Measurements from ENCODE around the gene MYO5B. TPM values are rescaled to one million over a fixed set of nuclear protein-coding genes. Genes with fewer than 3 reads are reported as not detected.

The MYO5B gene
- total RNA-seq, 1 donor from 2014 or later: 6.7 TPM

DNA sequence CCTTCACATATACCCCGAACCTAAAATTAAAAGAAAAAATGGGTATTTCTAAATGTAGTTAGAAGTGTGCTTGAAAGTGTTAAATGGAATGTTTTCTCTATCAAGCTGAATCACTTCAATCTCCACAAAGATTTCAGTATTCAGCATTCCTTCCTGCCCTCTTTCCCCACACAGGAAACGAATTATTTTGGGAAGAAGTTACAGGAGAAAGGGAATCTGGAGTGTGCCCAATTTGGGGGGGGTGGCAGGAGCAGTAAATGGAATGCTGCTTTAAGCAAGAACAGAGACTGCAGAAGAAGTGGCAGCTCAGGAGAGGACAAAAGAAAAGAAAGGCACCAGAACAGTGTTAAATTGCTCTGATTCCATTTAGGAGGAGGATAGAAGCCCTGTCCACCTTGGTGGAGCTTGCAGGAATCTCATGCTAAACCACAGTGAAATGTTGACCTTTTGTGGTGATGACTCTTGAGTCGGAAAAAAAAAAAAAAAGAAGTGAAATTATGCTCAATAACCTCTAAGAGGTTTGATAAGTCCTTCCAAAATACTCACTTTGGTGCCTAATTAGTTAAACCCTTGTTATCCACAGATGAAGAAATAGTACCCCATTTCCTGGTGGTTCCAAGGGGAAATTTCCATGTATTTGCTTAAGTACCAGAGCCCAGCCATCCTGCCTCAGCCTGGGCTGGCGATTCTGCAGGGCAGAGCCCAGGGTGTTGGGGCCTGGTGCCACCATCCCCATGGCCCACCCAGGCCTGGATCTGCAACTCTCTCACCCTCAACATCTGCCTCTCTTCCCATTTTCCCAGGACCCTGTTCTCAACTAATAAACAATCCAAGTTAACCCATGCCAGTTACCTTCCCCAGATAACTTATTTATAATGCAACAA lies 56.5 kb downstream of the MYO5B start:
- H3F3A ChIP-seq (ENCODE audit: low read depth): no peaks in the 10 kb centered on the region
- no peak overlapping the region for H3K27ac Mint-ChIP-seq
- no peak overlapping the region for H3K9ac ChIP-seq
- no peaks in the 10 kb centered on the region for H3K27me3 ChIP-seq
- H3K4me1 ChIP-seq: no peaks in the 10 kb centered on the region
- H2AFZ ChIP-seq (replicated peaks): no peak overlapping the region
- TF ChIP-seq, protein P1, sequence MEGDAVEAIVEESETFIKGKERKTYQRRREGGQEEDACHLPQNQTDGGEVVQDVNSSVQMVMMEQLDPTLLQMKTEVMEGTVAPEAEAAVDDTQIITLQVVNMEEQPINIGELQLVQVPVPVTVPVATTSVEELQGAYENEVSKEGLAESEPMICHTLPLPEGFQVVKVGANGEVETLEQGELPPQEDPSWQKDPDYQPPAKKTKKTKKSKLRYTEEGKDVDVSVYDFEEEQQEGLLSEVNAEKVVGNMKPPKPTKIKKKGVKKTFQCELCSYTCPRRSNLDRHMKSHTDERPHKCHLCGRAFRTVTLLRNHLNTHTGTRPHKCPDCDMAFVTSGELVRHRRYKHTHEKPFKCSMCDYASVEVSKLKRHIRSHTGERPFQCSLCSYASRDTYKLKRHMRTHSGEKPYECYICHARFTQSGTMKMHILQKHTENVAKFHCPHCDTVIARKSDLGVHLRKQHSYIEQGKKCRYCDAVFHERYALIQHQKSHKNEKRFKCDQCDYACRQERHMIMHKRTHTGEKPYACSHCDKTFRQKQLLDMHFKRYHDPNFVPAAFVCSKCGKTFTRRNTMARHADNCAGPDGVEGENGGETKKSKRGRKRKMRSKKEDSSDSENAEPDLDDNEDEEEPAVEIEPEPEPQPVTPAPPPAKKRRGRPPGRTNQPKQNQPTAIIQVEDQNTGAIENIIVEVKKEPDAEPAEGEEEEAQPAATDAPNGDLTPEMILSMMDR (IDR thresholded peaks at IDR 0.05): no peak
- TF ChIP-seq EZH2phosphoT487 (IDR thresholded peaks at IDR 0.05) (no peak), EZH2 (IDR thresholded peaks at IDR 0.05) (no peak)
- no peak for DNase-seq (ENCODE audit: low spot score)
- no peak overlapping the region for H3K27ac ChIP-seq
- no peaks in the 10 kb centered on the region for H3K79me2 ChIP-seq (ENCODE audit: low read depth)
- no peaks in the 10 kb centered on the region for H3K9me3 ChIP-seq (ENCODE audit: low read depth)
- peaks cover 2% of the 10 kb centered on the region for H3K27me3 Mint-ChIP-seq (ENCODE audit: insufficient read depth, low read depth)
- no peaks in the 10 kb centered on the region for H4K20me1 ChIP-seq (ENCODE audit: low read depth)
- no peak overlapping the region for H3K4me3 ChIP-seq
- H3K4me1 Mint-ChIP-seq: no peaks in the 10 kb centered on the region
- H3K36me3 ChIP-seq: no peaks in the 10 kb centered on the region
- no peak overlapping the region for H3K4me3 Mint-ChIP-seq
- no peaks in the 10 kb centered on the region for H3K36me3 Mint-ChIP-seq
- H3K9me3 Mint-ChIP-seq: no peaks in the 10 kb centered on the region
- no peak overlapping the region for H3K4me2 ChIP-seq

DNA sequence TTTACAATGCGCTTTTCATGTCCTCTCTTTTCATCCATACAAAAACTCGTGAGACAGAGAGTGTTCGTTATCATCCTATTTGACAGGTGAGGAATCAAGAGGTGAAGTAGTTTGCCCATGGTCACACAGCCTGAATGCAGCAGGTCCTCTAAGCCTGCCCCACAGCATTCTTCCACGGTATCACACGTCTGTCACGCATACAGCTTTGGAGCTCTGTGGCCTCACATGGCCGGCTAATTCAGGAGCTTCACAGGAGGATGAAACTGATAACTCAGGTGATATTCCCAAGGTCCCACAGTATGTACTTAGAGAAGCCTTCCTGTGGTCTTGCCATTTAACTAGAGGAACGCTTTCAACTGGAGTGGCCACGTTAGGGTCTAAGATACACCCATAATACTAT lies 59.0 kb downstream of the MYO5B start:
- Histone ChIP-seq H4K20me1 (ENCODE audit: low read depth) (no peaks in the 10 kb centered on the region), H3K9me3 (ENCODE audit: low read depth) (no peaks in the 10 kb centered on the region), H3F3A (ENCODE audit: low read depth) (no peaks in the 10 kb centered on the region), H3K79me2 (ENCODE audit: low read depth) (no peaks in the 10 kb centered on the region), H3K27ac (no peak overlapping the region), H3K4me1 (no peaks in the 10 kb centered on the region), H3K9ac (no peak overlapping the region), H2AFZ (replicated peaks) (no peak overlapping the region), H3K27me3 (no peaks in the 10 kb centered on the region), H3K4me3 (no peak overlapping the region), H3K36me3 (no peaks in the 10 kb centered on the region), H3K4me2 (no peak overlapping the region)
- Mint-ChIP-seq H3K27me3 (ENCODE audit: insufficient read depth, low read depth) (peaks cover 2% of the 10 kb centered on the region), H3K4me1 (peaks cover 6% of the 10 kb centered on the region), H3K4me3 (no peak overlapping the region), H3K36me3 (no peaks in the 10 kb centered on the region), H3K27ac (no peak overlapping the region), H3K9me3 (no peaks in the 10 kb centered on the region)
- no peak for DNase-seq (ENCODE audit: low spot score)
- TF ChIP-seq EZH2 (IDR thresholded peaks at IDR 0.05): no peak
- TF ChIP-seq, protein P1 (IDR thresholded peaks at IDR 0.05): no peak
- TF ChIP-seq EZH2phosphoT487 (IDR thresholded peaks at IDR 0.05): no peak

DNA sequence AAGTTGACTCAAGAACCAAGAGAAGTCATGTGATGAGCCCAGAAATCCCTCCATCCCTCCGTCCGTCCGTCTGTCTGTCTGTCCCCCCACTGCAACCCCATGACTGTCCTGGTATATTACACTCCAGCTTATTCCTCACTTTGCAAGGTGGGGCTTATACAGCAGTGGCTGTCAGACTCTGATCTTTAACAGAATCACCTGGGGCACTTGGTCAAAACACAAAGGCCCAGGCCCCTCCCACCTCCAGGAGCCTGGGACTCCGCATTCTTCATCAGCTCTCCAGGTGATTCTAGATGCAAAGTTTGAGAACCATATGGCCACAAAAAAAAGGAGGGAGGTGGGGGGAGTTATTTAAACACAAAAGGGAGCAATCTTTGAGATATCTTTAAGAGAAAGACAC lies 61.4 kb downstream of the MYO5B start:
- no peak for TF ChIP-seq EZH2phosphoT487 (IDR thresholded peaks at IDR 0.05)
- TF ChIP-seq, protein P1 (IDR thresholded peaks at IDR 0.05): no peak
- no peak for TF ChIP-seq EZH2 (IDR thresholded peaks at IDR 0.05)
- H3K27ac ChIP-seq: no peak overlapping the region
- no peak overlapping the region for H3K9ac ChIP-seq
- no peaks in the 10 kb centered on the region for H3K36me3 ChIP-seq
- H3K27me3 ChIP-seq: no peaks in the 10 kb centered on the region
- Mint-ChIP-seq H3K27ac (no peak overlapping the region), H3K4me3 (no peak overlapping the region), H3K27me3 (ENCODE audit: insufficient read depth, low read depth) (peaks cover 2% of the 10 kb centered on the region), H3K9me3 (no peaks in the 10 kb centered on the region), H3K4me1 (peaks cover 10% of the 10 kb centered on the region), H3K36me3 (no peaks in the 10 kb centered on the region)
- peaks cover 7% of the 10 kb centered on the region for H3F3A ChIP-seq (ENCODE audit: low read depth)
- no peak for DNase-seq (ENCODE audit: low spot score)
- no peak overlapping the region for H3K4me3 ChIP-seq
- H3K9me3 ChIP-seq (ENCODE audit: low read depth): no peaks in the 10 kb centered on the region
- peaks cover 15% of the 10 kb centered on the region for H3K4me1 ChIP-seq
- no peaks in the 10 kb centered on the region for H3K79me2 ChIP-seq (ENCODE audit: low read depth)
- no peaks in the 10 kb centered on the region for H4K20me1 ChIP-seq (ENCODE audit: low read depth)
- H3K4me2 ChIP-seq: no peak overlapping the region
- no peak overlapping the region for H2AFZ ChIP-seq (replicated peaks)
